ENCODE measurements around the gene TMC4. TPM values are rescaled to one million over a fixed set of nuclear protein-coding genes. Genes with fewer than 3 reads are reported as not detected.
"Not testable (repeated sequence)": the region's sequence is repeated elsewhere in the genome, so short reads cannot be mapped to it uniquely, and the experiment has no call there.

TMC4 gene
- total RNA-seq, 1 donor from 2014 or later, result 7.1 TPM

DNA sequence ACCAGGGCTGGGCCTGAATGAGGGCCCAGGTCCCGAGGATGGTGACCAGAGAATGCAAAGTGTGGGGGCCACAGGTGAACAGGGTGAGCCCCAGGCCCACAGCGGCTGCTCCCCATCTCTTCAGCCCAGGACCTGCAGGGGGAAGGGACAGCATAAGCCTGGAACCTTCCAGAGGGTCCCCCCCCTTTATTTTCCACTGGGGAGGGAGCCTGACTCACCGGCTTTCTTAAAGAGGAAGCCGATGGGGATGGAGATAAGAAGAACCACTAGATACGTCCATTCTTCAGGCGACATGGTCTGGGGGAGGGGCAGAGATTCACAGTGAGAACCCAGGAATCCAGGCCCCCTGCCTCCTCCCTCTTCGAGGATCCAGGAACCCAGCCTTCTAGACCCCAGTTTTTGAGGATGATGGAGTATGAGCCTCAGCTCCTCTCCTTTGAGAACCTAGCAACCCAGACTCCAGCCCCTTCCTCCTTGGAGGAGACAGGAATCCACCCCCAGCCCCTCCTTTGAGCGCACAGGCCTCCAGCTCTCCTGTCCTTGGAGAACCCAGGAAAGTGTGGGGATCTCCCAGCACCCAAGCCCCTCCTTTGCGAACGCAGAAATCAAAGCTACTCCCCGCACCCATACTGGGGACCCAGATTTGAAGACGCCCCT is 15.4 kb upstream of the TMC4 start:
- Histone ChIP-seq H3K27me3 (no peaks in the 10 kb centered on the region), H3K4me3 (peak overlapping the region; percentile 81 to 85), H3K4me1 (peaks cover 6 to 20% of the 10 kb centered on the region in 2 donors), H3K27ac (peak overlapping the region; percentile 100), H3K9me3 (no peaks in the 10 kb centered on the region), H3K36me3 (peaks cover 3 to 9% of the 10 kb centered on the region in 2 donors)
- TF ChIP-seq, protein P1, sequence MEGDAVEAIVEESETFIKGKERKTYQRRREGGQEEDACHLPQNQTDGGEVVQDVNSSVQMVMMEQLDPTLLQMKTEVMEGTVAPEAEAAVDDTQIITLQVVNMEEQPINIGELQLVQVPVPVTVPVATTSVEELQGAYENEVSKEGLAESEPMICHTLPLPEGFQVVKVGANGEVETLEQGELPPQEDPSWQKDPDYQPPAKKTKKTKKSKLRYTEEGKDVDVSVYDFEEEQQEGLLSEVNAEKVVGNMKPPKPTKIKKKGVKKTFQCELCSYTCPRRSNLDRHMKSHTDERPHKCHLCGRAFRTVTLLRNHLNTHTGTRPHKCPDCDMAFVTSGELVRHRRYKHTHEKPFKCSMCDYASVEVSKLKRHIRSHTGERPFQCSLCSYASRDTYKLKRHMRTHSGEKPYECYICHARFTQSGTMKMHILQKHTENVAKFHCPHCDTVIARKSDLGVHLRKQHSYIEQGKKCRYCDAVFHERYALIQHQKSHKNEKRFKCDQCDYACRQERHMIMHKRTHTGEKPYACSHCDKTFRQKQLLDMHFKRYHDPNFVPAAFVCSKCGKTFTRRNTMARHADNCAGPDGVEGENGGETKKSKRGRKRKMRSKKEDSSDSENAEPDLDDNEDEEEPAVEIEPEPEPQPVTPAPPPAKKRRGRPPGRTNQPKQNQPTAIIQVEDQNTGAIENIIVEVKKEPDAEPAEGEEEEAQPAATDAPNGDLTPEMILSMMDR (IDR thresholded peaks at IDR 0.05), result no peak
- no peak for DNase-seq (ENCODE audit: low spot score in 2 of 2)
- intact Hi-C loops (cut with DNase I), result loop anchor here (5.0 kb wide), 1 partner anchor 1246 kb away; no protein-coding TSS in a partner anchor

DNA sequence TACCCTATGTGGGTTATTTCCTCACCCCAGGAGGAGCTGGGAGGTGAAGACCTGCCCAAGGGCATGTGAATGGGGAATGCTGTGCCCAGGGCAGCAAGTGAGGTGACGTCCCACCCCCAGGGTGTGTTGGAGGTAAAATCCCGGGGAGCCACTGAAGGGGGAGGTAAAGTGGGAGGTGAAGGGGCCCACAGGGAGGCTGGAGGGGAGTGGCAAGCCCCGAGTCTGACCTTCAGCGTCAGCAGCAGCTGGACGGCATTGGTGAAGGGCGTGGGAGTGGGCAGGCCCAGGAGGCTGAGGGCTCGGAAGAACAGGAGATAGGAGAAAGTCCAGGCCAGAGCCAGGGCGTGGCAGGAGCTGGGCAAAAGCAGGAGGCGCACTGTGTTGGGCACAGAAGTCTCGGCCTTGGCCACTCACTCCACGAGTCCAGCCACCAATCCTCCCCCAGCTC is 14.0 kb upstream of the TMC4 start:
- DNase-seq (ENCODE audit: low spot score in 2 of 2), result no peak
- no peak overlapping the region for H3K27ac ChIP-seq
- H3K9me3 ChIP-seq, result no peaks in the 10 kb centered on the region
- intact Hi-C loops (cut with DNase I), result loop anchor here (5.0 kb wide), 1 partner anchor 1245 kb away; no protein-coding TSS in a partner anchor
- H3K4me1 ChIP-seq, result peaks cover 4 to 12% of the 10 kb centered on the region in 2 donors
- H3K4me3 ChIP-seq, result no peak overlapping the region
- TF ChIP-seq, protein P1 (IDR thresholded peaks at IDR 0.05), result no peak
- no peaks in the 10 kb centered on the region for H3K27me3 ChIP-seq
- H3K36me3 ChIP-seq, result peaks cover 0 to 9% of the 10 kb centered on the region in 2 donors

DNA sequence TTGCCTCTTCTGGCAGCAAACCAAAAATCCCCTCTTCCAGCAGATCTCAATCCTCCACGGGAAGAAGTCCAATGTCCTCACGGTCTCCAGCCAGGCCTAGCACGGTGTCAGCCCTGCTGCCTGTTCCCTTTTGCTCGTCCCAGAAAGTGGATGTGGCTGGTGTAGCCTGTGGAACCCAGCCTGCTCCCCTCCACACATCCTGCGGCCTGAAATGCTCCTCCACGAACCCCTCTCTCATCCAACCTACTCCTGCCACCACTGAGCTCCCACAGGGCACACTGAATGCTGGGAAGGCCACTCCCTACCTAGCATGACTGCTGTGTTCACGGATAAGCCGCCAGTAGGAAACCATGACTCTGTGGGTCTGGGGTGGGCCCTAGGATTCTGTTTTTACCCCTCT is 13.4 kb upstream of the TMC4 start:
- peaks cover 0 to 9% of the 10 kb centered on the region in 2 donors for H3K36me3 ChIP-seq
- peaks cover 0 to 8% of the 10 kb centered on the region in 2 donors for H3K4me1 ChIP-seq
- H3K27ac ChIP-seq, result no peak overlapping the region
- no peaks in the 10 kb centered on the region for H3K9me3 ChIP-seq
- intact Hi-C loops (cut with DNase I), result loop anchor here (5.0 kb wide), 1 partner anchor 1244 kb away; no protein-coding TSS in a partner anchor
- H3K4me3 ChIP-seq, result no peak overlapping the region
- TF ChIP-seq, protein P1 (IDR thresholded peaks at IDR 0.05), result no peak
- H3K27me3 ChIP-seq, result no peaks in the 10 kb centered on the region
- DNase-seq (ENCODE audit: low spot score in 2 of 2), result no peak

DNA sequence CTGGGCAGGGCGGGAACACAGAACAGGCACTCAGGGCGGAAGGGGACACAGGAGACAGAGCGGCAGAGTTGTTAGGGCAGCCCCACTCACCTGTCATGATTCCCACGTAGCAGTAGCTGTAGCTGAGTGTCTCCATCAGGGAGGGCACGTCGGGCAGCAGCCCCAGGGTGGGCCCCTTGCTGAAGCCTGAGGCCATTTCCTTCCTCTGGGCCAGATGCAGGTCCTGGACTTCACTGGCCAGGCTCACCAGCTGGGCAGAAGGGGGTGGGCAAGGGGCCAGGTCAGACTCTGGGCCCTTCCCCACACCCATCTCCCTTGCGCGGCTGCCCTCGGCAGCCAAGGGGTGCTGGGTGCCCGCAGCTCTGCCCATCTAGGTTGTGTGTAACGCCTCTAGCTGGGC is 10.5 kb upstream of the TMC4 start:
- H3K27ac ChIP-seq, result no peak overlapping the region
- H3K9me3 ChIP-seq, result no peaks in the 10 kb centered on the region
- peaks cover 9 to 18% of the 10 kb centered on the region in 2 donors for H3K36me3 ChIP-seq
- intact Hi-C loops (cut with DNase I), result no loop called here
- H3K4me1 ChIP-seq, result peaks cover 0 to 4% of the 10 kb centered on the region in 2 donors
- TF ChIP-seq, protein P1 (IDR thresholded peaks at IDR 0.05), result no peak
- no peaks in the 10 kb centered on the region for H3K27me3 ChIP-seq
- no peak for DNase-seq (ENCODE audit: low spot score in 2 of 2)
- H3K4me3 ChIP-seq, result no peak overlapping the region

DNA sequence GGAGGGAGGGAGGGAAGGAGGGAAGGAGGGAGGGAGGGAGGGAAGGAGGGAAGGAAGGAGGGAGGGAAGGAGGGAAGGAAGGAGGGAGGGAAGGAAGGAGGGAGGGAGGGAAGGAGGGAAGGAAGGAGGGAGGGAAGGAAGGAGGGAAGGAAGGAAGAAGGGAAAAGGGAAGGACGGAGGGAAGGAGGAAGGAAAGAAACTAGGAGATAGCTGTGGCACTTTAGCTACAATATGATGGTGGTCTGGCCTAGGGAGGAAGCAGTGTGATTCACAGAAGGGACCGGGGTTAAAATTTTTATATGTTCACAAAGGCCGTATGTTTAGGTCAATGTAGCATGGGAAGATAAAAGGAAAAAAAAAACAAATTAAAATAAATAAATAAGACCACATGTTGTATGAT is 8.9 kb upstream of the TMC4 start:
- DNase-seq (ENCODE audit: low spot score in 2 of 2); H3K9me3 ChIP-seq; H3K27me3 ChIP-seq; H3K4me1 ChIP-seq; intact Hi-C loops (cut with DNase I); H3K4me3 ChIP-seq; H3K27ac ChIP-seq: not testable (repeated sequence)
- peaks cover 11 to 18% of the 10 kb centered on the region in 2 donors for H3K36me3 ChIP-seq

DNA sequence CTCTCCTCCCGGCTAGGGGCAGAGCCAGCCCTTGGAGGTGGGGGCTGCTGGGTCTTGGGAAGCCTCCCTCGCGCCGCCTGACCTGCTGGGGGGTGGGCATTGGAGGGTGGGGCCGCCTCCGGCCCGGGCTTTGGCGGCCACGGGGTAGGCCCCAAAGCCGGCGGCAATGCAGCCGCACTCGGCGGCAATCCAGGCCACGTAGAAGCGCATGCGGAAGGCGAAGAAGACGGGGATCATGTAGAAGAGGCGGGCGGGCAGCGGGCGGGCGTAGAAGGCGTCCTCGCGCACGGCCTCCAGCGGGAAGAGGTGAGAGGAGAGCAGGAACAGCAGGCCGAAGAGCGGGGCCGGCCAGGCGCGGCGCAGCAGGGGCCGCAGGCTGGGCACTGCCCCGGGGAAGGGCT is 7.7 kb upstream of the TMC4 start:
- Histone ChIP-seq H3K27me3 (no peaks in the 10 kb centered on the region), H3K4me3 (no peak overlapping the region), H3K9me3 (no peaks in the 10 kb centered on the region), H3K36me3 (peaks cover 11 to 25% of the 10 kb centered on the region in 2 donors), H3K27ac (no peak overlapping the region), H3K4me1 (no peaks in the 10 kb centered on the region)
- intact Hi-C loops (cut with DNase I), result no loop called here
- no peak for DNase-seq (ENCODE audit: low spot score in 2 of 2)
- TF ChIP-seq, protein P1 (IDR thresholded peaks at IDR 0.05), result no peak
